Mucosa of rectum (tissue), 2 donors: ENCODE results near the gene HYOU1.
A peak's percentile ranks its signal among the peaks of the same experiment; 100 is the strongest.

Experiments
- H3K27ac ChIP-seq, 2 donors: one replicate each; pipeline ENCODE4 v1.7.0; 2013; ENCODE audit warnings: inconsistent platforms in 2 of 2, low read depth in 2 of 2, low read length in 2 of 2
- H3K27me3 ChIP-seq, 2 donors: one replicate each; pipeline ENCODE4 v1.7.0; 2013; ENCODE audit warnings: low read length in 2 of 2; ENCODE audit not compliant: control insufficient read depth in 2 of 2, insufficient read depth in 2 of 2
- H3K36me3 ChIP-seq, 2 donors: one replicate each; pipeline ENCODE4 v1.7.0; 2013; ENCODE audit warnings: low read length in 2 of 2; ENCODE audit not compliant: control insufficient read depth in 2 of 2, insufficient read depth in 2 of 2
- H3K4me1 ChIP-seq, 2 donors: one replicate each; pipeline ENCODE4 v1.7.0; 2013; ENCODE audit warnings: low read length in 2 of 2, mild to moderate bottlenecking in 1 of 2; ENCODE audit not compliant: control insufficient read depth in 2 of 2, insufficient read depth in 2 of 2
- H3K4me3 ChIP-seq, 2 donors: one replicate each; pipeline ENCODE4 v1.7.0; 2013; ENCODE audit warnings: low read length in 2 of 2
- H3K9ac ChIP-seq, 2 donors: one replicate each; pipeline ENCODE4 v1.7.0; 2013; ENCODE audit warnings: low read length in 2 of 2, low read depth in 1 of 2, mild to moderate bottlenecking in 1 of 2
- H3K9me3 ChIP-seq, 2 donors: one replicate each; pipeline ENCODE4 v1.7.0; 2013; ENCODE audit warnings: low read length in 2 of 2; ENCODE audit not compliant: control insufficient read depth in 2 of 2
- donor health status: healthy.
- donor health status: Normal muscosa, but diverticular disease.

The HYOU1 gene

DNA sequence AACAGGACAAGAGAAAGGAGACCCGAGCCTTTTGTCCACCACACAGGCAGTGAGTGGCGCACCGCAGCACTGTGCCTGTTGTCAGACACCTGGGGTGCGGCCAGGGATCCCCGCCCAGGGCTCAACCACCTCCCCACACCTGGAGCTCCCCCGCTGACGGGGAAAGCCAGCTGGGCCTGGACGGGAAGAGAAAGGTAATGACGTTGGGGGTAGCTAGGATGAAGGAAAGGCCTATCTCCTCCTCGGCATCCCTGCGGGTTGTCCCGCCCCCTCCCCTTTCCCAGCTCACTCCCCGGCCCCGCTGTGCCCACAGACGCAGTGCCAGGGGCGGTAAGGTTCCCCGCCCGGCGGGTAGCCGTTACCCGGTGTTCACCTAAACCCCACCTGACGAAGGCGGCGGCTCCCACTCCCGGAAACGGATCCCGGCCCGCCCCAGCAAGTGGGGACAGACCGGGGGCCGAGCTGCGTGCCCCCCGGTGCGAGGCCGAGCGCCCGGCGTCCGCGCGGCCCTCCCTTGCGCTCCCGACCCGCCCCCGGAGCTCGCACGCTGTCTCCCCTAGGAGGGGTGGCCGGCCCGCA, 495 bp downstream of the HYOU1 start:
- no peaks in the 10 kb centered on the region for H3K9me3 ChIP-seq
- peak overlapping the region; percentile 83 to 87 for H3K27ac ChIP-seq
- H3K9ac ChIP-seq = peak overlapping the region; percentile 75 to 88
- peak overlapping the region; percentile 81 to 86 for H3K4me3 ChIP-seq
- H3K27me3 ChIP-seq = no peaks in the 10 kb centered on the region
- H3K4me1 ChIP-seq = peaks cover 13 to 20% of the 10 kb centered on the region in 2 donors
- H3K36me3 ChIP-seq = peaks cover 31 to 34% of the 10 kb centered on the region in 2 donors

DNA sequence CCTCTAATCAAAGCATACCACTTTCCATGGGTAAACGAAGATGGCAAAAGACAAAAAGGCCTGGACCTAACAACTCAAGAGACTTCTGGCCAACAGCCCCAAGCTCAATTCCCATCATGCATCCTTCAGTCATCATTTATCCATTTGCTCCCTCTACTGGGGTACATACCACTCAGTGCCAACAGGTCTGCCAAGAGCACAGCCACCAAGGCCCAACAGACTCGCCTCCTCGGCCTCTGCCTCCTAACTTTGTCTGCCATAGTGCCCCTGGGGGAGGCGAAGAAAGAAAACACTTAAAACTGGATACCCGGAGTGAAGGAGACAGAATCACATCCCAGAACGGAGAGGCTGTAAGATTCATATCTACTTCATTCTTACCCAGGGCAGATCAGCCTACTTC, 1.1 kb downstream of the HYOU1 start:
- peaks cover 37 to 40% of the 10 kb centered on the region in 2 donors for H3K36me3 ChIP-seq
- no peaks in the 10 kb centered on the region for H3K27me3 ChIP-seq
- peaks cover 13 to 20% of the 10 kb centered on the region in 2 donors for H3K4me1 ChIP-seq
- H3K9me3 ChIP-seq = no peaks in the 10 kb centered on the region
- peak overlapping the region; percentile 75 to 88 for H3K9ac ChIP-seq
- H3K27ac ChIP-seq = peak overlapping the region in 1 of 2 donors; percentile 83
- peak overlapping the region; percentile 81 to 86 for H3K4me3 ChIP-seq

DNA sequence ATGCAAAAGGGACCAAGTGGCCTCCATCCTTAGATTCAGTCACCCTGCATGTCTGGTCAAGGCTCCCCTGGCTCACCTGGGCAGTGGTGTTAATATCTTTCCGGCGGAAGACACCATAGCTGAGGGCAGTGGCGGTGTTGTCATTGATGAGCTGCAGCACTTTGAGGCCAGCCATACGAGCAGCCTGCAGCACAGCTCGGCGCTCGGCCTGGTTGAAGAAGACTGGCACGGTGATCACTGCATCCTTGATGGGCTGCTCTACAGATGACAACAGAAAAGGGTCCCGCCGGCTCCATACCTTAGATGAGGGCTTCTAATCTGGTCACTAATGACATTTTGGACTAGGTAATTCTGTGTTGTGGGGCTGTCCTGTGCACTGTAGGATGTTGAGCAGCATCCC, 2.6 kb downstream of the HYOU1 start:
- H3K4me1 ChIP-seq = peaks cover 13 to 20% of the 10 kb centered on the region in 2 donors
- H3K27me3 ChIP-seq = no peaks in the 10 kb centered on the region
- H3K27ac ChIP-seq = no peak overlapping the region
- no peaks in the 10 kb centered on the region for H3K9me3 ChIP-seq
- H3K4me3 ChIP-seq = no peak overlapping the region
- no peak overlapping the region for H3K9ac ChIP-seq
- peaks cover 44 to 52% of the 10 kb centered on the region in 2 donors for H3K36me3 ChIP-seq

DNA sequence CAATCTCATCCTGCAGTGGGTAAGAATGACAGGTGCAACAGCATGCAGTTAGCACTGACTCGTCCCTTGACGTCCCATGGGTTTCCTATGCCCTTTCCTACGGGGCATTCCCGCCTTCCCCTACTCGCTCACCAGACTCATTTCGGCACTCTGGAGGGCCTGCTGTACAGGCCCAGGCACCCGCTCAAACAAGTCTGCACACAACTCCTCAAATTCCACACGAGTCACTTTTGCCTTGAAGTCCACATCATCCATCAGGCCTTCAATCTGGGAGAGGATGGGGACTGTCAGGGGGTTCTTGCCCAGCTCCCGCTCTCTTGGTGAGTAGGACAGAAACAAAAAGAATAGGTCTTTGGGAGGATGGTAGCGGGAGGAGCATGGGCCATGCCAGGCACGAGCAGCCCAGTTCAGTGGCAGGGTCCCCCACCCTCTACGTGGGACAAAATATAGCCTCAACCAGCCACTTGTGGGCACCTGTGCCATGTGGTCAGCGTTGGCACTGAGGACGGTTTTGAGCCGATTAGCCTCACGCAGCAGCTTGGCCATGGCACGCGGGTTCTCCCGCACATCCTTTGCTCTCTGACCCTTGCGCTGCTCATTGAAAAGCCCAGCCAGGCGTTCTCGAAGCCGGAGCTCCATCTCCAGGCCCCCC, 4.7 kb downstream of the HYOU1 start:
- Histone ChIP-seq H3K4me1 (peaks cover 9 to 10% of the 10 kb centered on the region in 2 donors), H3K27ac (no peak overlapping the region), H3K27me3 (no peaks in the 10 kb centered on the region), H3K9ac (no peak overlapping the region), H3K36me3 (peaks cover 64 to 74% of the 10 kb centered on the region in 2 donors), H3K9me3 (no peaks in the 10 kb centered on the region), H3K4me3 (no peak overlapping the region)

DNA sequence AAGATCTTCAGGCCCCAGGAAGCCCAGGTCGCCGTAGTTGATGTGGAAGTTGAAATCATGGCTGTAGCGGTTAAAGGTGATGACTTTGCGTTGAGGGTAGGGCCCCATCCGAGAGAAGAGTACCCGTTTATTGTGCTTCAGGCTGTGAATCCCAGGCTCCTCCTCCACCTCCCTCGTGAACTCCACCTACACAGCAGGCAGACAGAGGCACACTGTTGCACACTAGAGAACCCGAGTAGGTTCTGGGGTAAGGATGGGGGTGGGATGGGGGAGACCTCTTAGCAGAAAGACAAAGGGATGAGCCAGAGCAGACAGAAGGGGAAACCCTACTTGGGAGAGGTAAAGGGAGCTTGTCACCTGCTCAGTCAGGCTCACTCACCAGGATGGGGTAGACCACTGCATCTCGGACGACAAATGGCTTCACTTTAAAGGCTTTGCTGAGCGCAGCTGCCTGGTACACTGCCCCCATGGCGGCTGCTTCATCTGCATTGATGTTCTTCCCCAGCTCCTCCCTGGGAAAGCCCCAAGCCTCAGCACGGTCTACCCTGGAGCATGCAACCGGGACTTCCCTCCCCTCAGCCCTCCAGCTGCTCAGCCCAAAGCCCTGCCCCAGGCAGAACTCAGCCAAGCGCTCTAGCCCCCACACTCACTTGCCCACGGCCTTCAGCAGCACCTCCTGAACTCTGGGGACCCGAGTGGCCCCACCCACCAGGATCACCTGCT, 5.4 kb downstream of the HYOU1 start:
- Histone ChIP-seq H3K36me3 (peaks cover 67 to 79% of the 10 kb centered on the region in 2 donors), H3K4me1 (peaks cover 9 to 10% of the 10 kb centered on the region in 2 donors), H3K9me3 (no peaks in the 10 kb centered on the region), H3K9ac (no peak overlapping the region), H3K27me3 (no peaks in the 10 kb centered on the region), H3K27ac (no peak overlapping the region), H3K4me3 (no peak overlapping the region)

DNA sequence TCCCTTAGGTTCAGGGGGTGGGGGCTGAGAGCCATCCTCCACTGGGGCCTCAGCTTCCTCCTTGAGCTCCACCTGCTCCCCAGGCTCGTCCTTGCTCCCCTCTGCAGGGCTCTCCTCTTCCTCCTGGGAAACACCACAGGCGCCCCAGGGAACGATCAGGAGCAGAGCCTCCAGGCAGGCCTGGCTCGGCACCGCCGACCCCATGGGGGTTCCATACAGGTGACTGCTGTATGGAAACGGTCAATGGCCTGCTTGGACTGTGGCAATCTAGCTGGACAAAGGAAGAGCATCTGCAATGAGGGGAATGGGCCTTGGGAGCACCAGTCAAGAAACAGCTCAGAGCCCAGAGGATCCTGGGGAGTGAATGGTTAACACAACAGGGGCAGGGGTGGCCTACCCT, 7.9 kb downstream of the HYOU1 start:
- Histone ChIP-seq H3K4me1 (no peaks in the 10 kb centered on the region), H3K27ac (no peak overlapping the region), H3K4me3 (no peak overlapping the region), H3K9ac (no peak overlapping the region), H3K27me3 (no peaks in the 10 kb centered on the region), H3K36me3 (peaks cover 76 to 77% of the 10 kb centered on the region in 2 donors), H3K9me3 (no peaks in the 10 kb centered on the region)

DNA sequence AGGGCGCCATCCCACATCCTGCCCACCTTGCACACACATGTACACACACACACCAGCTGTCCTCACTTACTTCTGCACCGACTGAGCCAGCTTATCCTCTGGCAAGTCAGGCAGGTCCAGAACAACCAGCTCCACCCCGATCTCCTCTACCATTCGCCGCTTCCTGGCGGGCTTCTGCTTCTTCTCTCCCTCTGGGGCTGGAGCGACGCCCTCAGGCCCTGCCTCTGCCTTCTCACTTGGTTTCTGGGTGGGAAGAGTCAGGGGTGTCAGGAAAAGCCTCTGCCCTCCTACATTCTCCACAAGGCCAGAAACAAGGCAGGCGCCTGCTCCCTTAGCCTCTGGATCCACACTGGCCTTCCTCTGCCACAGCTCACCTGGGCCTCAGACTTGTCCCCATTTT, 8.4 kb downstream of the HYOU1 start:
- Histone ChIP-seq H3K4me1 (no peaks in the 10 kb centered on the region), H3K27ac (no peak overlapping the region), H3K9ac (no peak overlapping the region), H3K27me3 (no peaks in the 10 kb centered on the region), H3K9me3 (no peaks in the 10 kb centered on the region), H3K4me3 (no peak overlapping the region), H3K36me3 (peaks cover 72 to 73% of the 10 kb centered on the region in 2 donors)

DNA sequence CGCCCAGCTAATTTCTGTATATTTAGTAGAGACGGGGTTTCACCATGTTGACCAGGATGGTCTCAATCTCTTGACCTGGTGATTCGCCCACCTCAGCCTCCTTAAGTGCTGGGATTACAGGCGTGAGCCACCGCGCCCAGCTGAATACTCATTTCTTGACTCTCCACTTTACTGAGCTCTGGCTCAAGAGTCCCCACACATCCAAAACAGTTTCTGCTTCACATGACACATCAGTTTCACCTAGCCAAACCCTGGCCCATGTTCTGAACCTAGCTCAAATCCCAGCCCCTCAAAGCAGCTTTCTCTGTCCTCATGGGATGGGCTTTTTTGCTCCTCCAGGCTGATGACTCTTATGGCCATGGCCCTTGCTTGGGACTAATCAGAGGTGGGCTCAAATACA, 9.8 kb downstream of the HYOU1 start:
- no peaks in the 10 kb centered on the region for H3K9me3 ChIP-seq
- H3K4me1 ChIP-seq = no peaks in the 10 kb centered on the region
- H3K27ac ChIP-seq = no peak overlapping the region
- no peak overlapping the region for H3K9ac ChIP-seq
- H3K4me3 ChIP-seq = no peak overlapping the region
- H3K36me3 ChIP-seq = peaks cover 57 to 62% of the 10 kb centered on the region in 2 donors
- no peaks in the 10 kb centered on the region for H3K27me3 ChIP-seq

DNA sequence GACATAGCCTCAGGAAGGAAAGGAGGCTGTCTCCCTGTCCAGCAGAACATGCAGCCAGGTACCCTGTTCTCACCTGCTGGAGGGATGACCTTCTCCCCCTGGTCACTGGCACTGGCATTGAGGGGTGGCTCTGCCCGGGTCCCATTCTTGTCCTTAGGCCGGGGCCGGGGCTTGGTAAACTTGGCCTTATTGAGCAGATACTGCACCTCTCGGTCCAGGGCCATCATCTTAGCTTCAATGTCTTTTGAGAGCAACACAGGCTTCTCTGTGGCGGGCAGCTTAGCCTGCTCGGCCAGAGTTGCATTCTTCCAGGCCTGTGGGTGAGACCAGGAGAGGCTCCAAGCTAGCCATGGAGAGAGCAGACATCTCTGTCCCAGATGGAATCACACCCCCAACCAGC, 10.5 kb downstream of the HYOU1 start:
- Histone ChIP-seq H3K4me3 (no peak overlapping the region), H3K27me3 (no peaks in the 10 kb centered on the region), H3K4me1 (no peaks in the 10 kb centered on the region), H3K9me3 (no peaks in the 10 kb centered on the region), H3K9ac (no peak overlapping the region), H3K27ac (no peak overlapping the region), H3K36me3 (peaks cover 50 to 55% of the 10 kb centered on the region in 2 donors)

DNA sequence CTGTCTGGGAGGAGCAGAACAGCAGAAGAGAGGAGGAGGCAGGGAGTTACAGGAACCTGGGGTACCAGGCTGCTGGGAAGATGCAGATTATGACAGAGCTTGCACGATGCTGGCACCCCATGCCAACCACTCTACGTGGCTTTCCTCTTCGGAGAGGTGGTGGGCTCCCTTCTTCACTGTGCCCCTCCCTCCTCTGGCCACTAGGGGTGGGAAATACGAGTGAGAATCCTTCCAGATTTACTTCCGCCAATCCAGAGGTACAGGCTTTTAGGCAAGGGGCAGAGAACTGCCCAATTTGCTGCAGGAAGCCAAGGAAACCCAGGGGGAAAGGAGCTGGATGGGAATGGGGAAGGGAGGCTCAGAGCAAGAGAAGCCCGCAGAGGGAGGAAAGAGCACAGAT, 12.3 kb downstream of the HYOU1 start:
- no peaks in the 10 kb centered on the region for H3K27me3 ChIP-seq
- no peak overlapping the region for H3K9ac ChIP-seq
- H3K9me3 ChIP-seq = no peaks in the 10 kb centered on the region
- H3K4me1 ChIP-seq = no peaks in the 10 kb centered on the region
- H3K27ac ChIP-seq = no peak overlapping the region
- H3K36me3 ChIP-seq = peaks cover 40% of the 10 kb centered on the region in 2 donors
- no peak overlapping the region for H3K4me3 ChIP-seq
